BE2C (cell line): ENCODE measurements around the gene CSF3R.

Source experiments
- DNase-seq: peaks from one replicate; pipeline ENCODE4 v3.0.0-alpha.2; 2020
- H3K27me3 ChIP-seq: fragments of 250-450 bp; sonication (Bioruptor Pico); 2 replicates; pipeline ENCODE4 v1.5.1; 2020; ENCODE audit warnings: mild to moderate bottlenecking
- H3K36me3 ChIP-seq: fragments of 250-450 bp; sonication (Bioruptor Pico); 2 replicates; pipeline ENCODE4 v1.5.1; 2020; ENCODE audit warnings: mild to moderate bottlenecking
- H3K4me1 ChIP-seq: fragments of 250-450 bp; sonication (Bioruptor Pico); 2 replicates; pipeline ENCODE4 v1.5.1; 2020
- H3K4me3 ChIP-seq: 2 replicates; pipeline ENCODE4 v1.5.1; 2011; ENCODE audit warnings: low read depth, low read length
- H3K9me3 ChIP-seq: fragments of 250-450 bp; sonication (Bioruptor Pico); 2 replicates; pipeline ENCODE4 v1.5.1; 2020
- CTCF ChIP-seq: IDR thresholded peaks from 2 replicates; pipeline ENCODE4 v1.5.1; 2012; ENCODE audit warnings: mild to moderate bottlenecking, low read depth, low read length

Gene CSF3R

GRCh38 chr1:36458910-36459309 is 23.8 kb downstream of the CSF3R start:
- Histone ChIP-seq H3K36me3 (peaks cover 16% of the 10 kb centered on the region), H3K4me3 (no peak overlapping the region), H3K4me1 (no peaks in the 10 kb centered on the region), H3K9me3 (no peaks in the 10 kb centered on the region), H3K27me3 (no peaks in the 10 kb centered on the region)
- TF ChIP-seq CTCF: no peak
- no peak for DNase-seq

GRCh38 chr1:36457691-36458090 is 25.0 kb downstream of the CSF3R start:
- H3K4me1 ChIP-seq: no peaks in the 10 kb centered on the region
- H3K9me3 ChIP-seq: no peaks in the 10 kb centered on the region
- H3K36me3 ChIP-seq: peaks cover 16% of the 10 kb centered on the region
- no peaks in the 10 kb centered on the region for H3K27me3 ChIP-seq
- H3K4me3 ChIP-seq: no peak overlapping the region
- DNase-seq: no peak
- no peak for TF ChIP-seq CTCF

GRCh38 chr1:36456391-36456928 is 26.3 kb downstream of the CSF3R start:
- H3K36me3 ChIP-seq: peaks cover 16% of the 10 kb centered on the region
- DNase-seq: no peak
- TF ChIP-seq CTCF: no peak
- no peak overlapping the region for H3K4me3 ChIP-seq
- no peaks in the 10 kb centered on the region for H3K27me3 ChIP-seq
- no peaks in the 10 kb centered on the region for H3K9me3 ChIP-seq
- H3K4me1 ChIP-seq: no peaks in the 10 kb centered on the region

GRCh38 chr1:36455386-36455785 is 27.3 kb downstream of the CSF3R start:
- no peak overlapping the region for H3K4me3 ChIP-seq
- no peak for DNase-seq
- no peak for TF ChIP-seq CTCF
- H3K27me3 ChIP-seq: no peaks in the 10 kb centered on the region
- H3K36me3 ChIP-seq: peaks cover 9% of the 10 kb centered on the region; the same call in 1 of the 2 replicates
- no peaks in the 10 kb centered on the region for H3K4me1 ChIP-seq
- no peaks in the 10 kb centered on the region for H3K9me3 ChIP-seq

GRCh38 chr1:36453600-36454388 is 28.9 kb downstream of the CSF3R start:
- Histone ChIP-seq H3K9me3 (no peaks in the 10 kb centered on the region), H3K36me3 (peaks cover 8% of the 10 kb centered on the region; the same call in 1 of the 2 replicates), H3K27me3 (no peaks in the 10 kb centered on the region), H3K4me1 (no peaks in the 10 kb centered on the region), H3K4me3 (no peak overlapping the region)
- no peak for TF ChIP-seq CTCF
- no peak for DNase-seq

- Histone ChIP-seq H3K27me3 (no peaks in the 10 kb centered on the region), H3K9me3 (no peaks in the 10 kb centered on the region), H3K4me3 (no peak overlapping the region), H3K4me1 (no peaks in the 10 kb centered on the region), H3K36me3 (peaks cover 8% of the 10 kb centered on the region; the same call in 1 of the 2 replicates)
- no peak for TF ChIP-seq CTCF
- no peak for DNase-seq
Observed at GRCh38 chr1:36453051-36453450, 29.7 kb downstream of the CSF3R start.
